ENCODE measurements around the gene MCM7. TPM values are rescaled to one million over a fixed set of nuclear protein-coding genes. Genes with fewer than 3 reads are reported as not detected.

Gene MCM7
- total and polyA plus RNA-seq, 10 of the 15 experiments (the other 5 are each of a cell fraction or from before 2014, with no cell fraction given) = 183 to 383 (median 244) TPM

DNA sequence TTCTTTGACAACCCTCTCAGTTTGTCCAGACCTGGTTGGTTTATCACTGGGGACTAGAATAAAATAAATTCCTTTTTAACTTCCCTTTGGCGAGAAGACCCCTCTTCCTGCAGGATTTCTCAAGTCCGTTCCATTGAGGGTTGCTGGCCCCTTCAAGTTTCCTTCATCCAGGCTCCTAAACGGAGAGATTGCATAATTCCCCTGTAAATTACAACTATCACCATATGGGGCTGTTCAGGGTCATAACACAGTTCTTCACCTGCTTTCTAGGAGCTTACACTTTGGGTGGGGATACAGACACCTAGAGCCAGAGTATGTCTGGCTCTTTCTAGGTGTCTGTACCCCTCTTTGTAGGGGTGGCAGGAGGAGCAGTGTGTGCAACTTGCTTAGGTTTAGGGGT, 15.7 kb downstream of the MCM7 start:
- H3K4me1 ChIP-seq (ENCODE audit: control insufficient read depth, insufficient read depth, low read length) = peaks cover 11% of the 10 kb centered on the region
- WGBS (ENCODE audit: insufficient coverage, insufficient replicate concordance, low lambda C conversion rate, missing lambda C conversion rate) = 56% methylated on average over 3 of the region's 3 CpGs
- no peaks in the 10 kb centered on the region for H3K27me3 ChIP-seq (replicated peaks in 1 of 2; ENCODE audit: control insufficient read depth in 2 of 2, insufficient read depth in 2 of 2, low read length in 1 of 2)
- H3K27ac ChIP-seq (ENCODE audit: control insufficient read depth, insufficient read depth) = no peak overlapping the region
- FAIRE-seq (no peak), ATAC-seq (no peak), DNase-seq (ENCODE audit: low read depth, low spot score) (no peak)
- POLR2A ChIA-PET = interaction anchor here (0.5 to 0.9 kb wide), 3 partner anchors 15 to 46 kb away, joined by 3 to 5 read pairs (median 3); partner anchors contain the start of gene MCM7
- no TSS peak for BruUV-seq (replicated peaks)
- intact Hi-C loops (cut with micrococcal nuclease; ENCODE audit: unreplicated experiment) (loop anchor here (10.0 kb wide), 1 partner anchor 171 kb away; the partner anchor contains the start of gene TRIM4), in situ Hi-C loops (cut with MboI) (no loop called here)
- no peaks in the 10 kb centered on the region for H3K9me3 ChIP-seq (replicated peaks; ENCODE audit: control insufficient read depth, insufficient read depth, low read length)
- no peak overlapping the region for H3K9ac ChIP-seq (ENCODE audit: control insufficient read depth, insufficient read depth, low read length)
- H3K4me2 ChIP-seq (ENCODE audit: control insufficient read depth, insufficient read depth) = no peak overlapping the region
- SMC1A ChIA-PET (ENCODE audit: uncharacterized antibody, unreplicated experiment) = no interaction called here
- CTCF ChIA-PET = interaction anchor here (0.7 kb wide), 2 partner anchors 11 to 93 kb away, joined by 3 read pairs; no protein-coding TSS in a partner anchor
- no peak overlapping the region for H3K4me3 ChIP-seq
- H4K20me1 ChIP-seq (ENCODE audit: control insufficient read depth, insufficient read depth) = no peaks in the 10 kb centered on the region
- RAD21 ChIA-PET (ENCODE audit: unreplicated experiment) = no interaction called here
- peaks cover 0 to under 1% of the 10 kb centered on the region in 2 experiments; a peak in 2 of 4 replicates for H3K36me3 ChIP-seq (ENCODE audit: control insufficient read depth in 2 of 2, insufficient read depth in 2 of 2, low read length in 1 of 2)
- H2AFZ ChIP-seq (ENCODE audit: control insufficient read depth, low read depth, low read length) = no peak overlapping the region
- peaks cover 24% of the 10 kb centered on the region for H3K79me2 ChIP-seq (ENCODE audit: control insufficient read depth, insufficient read depth, low read length)
- TF ChIP-seq RAD21 (IDR thresholded peaks at IDR 0.05; ENCODE audit: insufficient read depth, low read depth, low read length) (no peak), ETV6 (conservative IDR thresholded peaks at IDR 0.05 in 1 of 2, IDR thresholded peaks at IDR 0.05 in 1 of 2; ENCODE audit: borderline replicate concordance in 1 of 2, low read depth in 1 of 2) (no peak), EED (IDR thresholded peaks at IDR 0.05; ENCODE audit: low read depth) (no peak), ASH2L (IDR thresholded peaks at IDR 0.05; ENCODE audit: borderline replicate concordance, low read depth) (no peak), HCFC1 (IDR thresholded peaks at IDR 0.05; ENCODE audit: low read length) (no peak), SUZ12 (IDR thresholded peaks at IDR 0.05; ENCODE audit: unreplicated experiment) (no peak), EZH2 (IDR thresholded peaks at IDR 0.05; ENCODE audit: borderline replicate concordance, control insufficient read depth, low read depth, low read length) (no peak), MTA3 (IDR thresholded peaks at IDR 0.05; ENCODE audit: borderline replicate concordance, low read length) (no peak), CBFB (IDR thresholded peaks at IDR 0.05; ENCODE audit: low read depth) (no peak)
- TF ChIP-seq, protein P1, sequence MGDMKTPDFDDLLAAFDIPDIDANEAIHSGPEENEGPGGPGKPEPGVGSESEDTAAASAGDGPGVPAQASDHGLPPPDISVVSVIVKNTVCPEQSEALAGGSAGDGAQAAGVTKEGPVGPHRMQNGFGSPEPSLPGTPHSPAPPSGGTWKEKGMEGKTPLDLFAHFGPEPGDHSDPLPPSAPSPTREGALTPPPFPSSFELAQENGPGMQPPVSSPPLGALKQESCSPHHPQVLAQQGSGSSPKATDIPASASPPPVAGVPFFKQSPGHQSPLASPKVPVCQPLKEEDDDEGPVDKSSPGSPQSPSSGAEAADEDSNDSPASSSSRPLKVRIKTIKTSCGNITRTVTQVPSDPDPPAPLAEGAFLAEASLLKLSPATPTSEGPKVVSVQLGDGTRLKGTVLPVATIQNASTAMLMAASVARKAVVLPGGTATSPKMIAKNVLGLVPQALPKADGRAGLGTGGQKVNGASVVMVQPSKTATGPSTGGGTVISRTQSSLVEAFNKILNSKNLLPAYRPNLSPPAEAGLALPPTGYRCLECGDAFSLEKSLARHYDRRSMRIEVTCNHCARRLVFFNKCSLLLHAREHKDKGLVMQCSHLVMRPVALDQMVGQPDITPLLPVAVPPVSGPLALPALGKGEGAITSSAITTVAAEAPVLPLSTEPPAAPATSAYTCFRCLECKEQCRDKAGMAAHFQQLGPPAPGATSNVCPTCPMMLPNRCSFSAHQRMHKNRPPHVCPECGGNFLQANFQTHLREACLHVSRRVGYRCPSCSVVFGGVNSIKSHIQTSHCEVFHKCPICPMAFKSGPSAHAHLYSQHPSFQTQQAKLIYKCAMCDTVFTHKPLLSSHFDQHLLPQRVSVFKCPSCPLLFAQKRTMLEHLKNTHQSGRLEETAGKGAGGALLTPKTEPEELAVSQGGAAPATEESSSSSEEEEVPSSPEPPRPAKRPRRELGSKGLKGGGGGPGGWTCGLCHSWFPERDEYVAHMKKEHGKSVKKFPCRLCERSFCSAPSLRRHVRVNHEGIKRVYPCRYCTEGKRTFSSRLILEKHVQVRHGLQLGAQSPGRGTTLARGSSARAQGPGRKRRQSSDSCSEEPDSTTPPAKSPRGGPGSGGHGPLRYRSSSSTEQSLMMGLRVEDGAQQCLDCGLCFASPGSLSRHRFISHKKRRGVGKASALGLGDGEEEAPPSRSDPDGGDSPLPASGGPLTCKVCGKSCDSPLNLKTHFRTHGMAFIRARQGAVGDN (IDR thresholded peaks at IDR 0.05) = no peak
- TF ChIP-seq, protein P2, sequence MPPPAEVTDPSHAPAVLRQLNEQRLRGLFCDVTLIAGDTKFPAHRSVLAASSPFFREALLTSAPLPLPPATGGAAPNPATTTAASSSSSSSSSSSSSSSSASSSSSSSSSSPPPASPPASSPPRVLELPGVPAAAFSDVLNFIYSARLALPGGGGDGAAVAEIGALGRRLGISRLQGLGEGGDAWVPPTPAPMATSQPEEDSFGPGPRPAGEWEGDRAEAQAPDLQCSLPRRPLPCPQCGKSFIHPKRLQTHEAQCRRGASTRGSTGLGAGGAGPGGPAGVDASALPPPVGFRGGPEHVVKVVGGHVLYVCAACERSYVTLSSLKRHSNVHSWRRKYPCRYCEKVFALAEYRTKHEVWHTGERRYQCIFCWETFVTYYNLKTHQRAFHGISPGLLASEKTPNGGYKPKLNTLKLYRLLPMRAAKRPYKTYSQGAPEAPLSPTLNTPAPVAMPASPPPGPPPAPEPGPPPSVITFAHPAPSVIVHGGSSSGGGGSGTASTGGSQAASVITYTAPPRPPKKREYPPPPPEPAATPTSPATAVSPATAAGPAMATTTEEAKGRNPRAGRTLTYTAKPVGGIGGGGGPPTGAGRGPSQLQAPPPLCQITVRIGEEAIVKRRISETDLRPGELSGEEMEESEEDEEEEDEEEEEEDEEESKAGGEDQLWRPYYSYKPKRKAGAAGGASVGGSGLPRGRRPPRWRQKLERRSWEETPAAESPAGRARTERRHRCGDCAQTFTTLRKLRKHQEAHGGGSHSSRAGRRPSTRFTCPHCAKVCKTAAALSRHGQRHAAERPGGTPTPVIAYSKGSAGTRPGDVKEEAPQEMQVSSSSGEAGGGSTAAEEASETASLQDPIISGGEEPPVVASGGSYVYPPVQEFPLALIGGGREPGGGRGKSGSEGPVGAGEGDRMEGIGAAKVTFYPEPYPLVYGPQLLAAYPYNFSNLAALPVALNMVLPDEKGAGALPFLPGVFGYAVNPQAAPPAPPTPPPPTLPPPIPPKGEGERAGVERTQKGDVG (CRISPR knock-in tag; IDR thresholded peaks at IDR 0.05) = no peak
- TF ChIP-seq, protein P3, sequence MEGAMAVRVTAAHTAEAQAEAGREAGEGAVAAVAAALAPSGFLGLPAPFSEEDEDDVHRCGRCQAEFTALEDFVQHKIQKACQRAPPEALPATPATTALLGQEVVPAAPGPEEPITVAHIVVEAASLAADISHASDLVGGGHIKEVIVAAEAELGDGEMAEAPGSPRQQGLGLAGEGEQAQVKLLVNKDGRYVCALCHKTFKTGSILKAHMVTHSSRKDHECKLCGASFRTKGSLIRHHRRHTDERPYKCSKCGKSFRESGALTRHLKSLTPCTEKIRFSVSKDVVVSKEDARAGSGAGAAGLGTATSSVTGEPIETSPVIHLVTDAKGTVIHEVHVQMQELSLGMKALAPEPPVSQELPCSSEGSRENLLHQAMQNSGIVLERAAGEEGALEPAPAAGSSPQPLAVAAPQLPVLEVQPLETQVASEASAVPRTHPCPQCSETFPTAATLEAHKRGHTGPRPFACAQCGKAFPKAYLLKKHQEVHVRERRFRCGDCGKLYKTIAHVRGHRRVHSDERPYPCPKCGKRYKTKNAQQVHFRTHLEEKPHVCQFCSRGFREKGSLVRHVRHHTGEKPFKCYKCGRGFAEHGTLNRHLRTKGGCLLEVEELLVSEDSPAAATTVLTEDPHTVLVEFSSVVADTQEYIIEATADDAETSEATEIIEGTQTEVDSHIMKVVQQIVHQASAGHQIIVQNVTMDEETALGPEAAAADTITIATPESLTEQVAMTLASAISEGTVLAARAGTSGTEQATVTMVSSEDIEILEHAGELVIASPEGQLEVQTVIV (IDR thresholded peaks at IDR 0.05; ENCODE audit: borderline replicate concordance, partially characterized antibody) = no peak
